Upper lobe of right lung (tissue), 1 donor: ENCODE data around the gene THY1. TPM values are rescaled to one million over a fixed set of nuclear protein-coding genes. Genes with fewer than 3 reads are reported as not detected.

ENCODE experiments used
- ATAC-seq: fragments of 200-7000 bp; cut with Tn5 transposase; one replicate; pipeline ENCODE4 v1.9.1; 2020; ENCODE audit warnings: mild to moderate bottlenecking, moderate library complexity
- DNase-seq: peaks from one replicate; pipeline ENCODE4 v3.0.0-alpha.2; 2020
- H3K27ac ChIP-seq: fragments of 200-600 bp; one replicate; pipeline ENCODE4 v1.8.0; 2022
- H3K27me3 ChIP-seq: fragments of 200-600 bp; one replicate; pipeline ENCODE4 v1.8.0; 2022; ENCODE audit warnings: mild to moderate bottlenecking
- H3K36me3 ChIP-seq: fragments of 200-600 bp; one replicate; pipeline ENCODE4 v1.8.0; 2022
- H3K4me1 ChIP-seq: fragments of 200-600 bp; one replicate; pipeline ENCODE4 v1.8.0; 2022
- H3K4me3 ChIP-seq: fragments of 200-600 bp; one replicate; pipeline ENCODE4 v1.8.0; 2022; ENCODE audit warnings: mild to moderate bottlenecking
- H3K9me3 ChIP-seq: fragments of 200-600 bp; one replicate; pipeline ENCODE4 v1.8.0; 2022
- CTCF ChIP-seq: fragments of 200-600 bp; IDR thresholded peaks from one replicate; pipeline ENCODE4 v1.8.0; 2022; ENCODE audit warnings: antibody characterized with exemption
- intact Hi-C: fragments of 100-400 bp; cut with DNase I; formaldehyde crosslinking; loops from one replicate; pipeline ENCODE4 v1.11.0; 2022
- total RNA-seq: library from RNA; stranded (reverse); fragmentation: NEBNext Ultra II Directional; extraction: Animal tissue kit (Norgen Biotek cat#: 25700); gene quantifications from one replicate; pipeline ENCODE4 v1.2.1, GENCODE V29; 2021
- donor health status: DM: no; HTN: yes; CAD: no; lungs with severe emphysema.

THY1 gene
- total RNA-seq, 1 donor from 2014 or later, result 7.8 TPM

GRCh38 chr11:119373921-119374631, 48.9 kb downstream of the THY1 start:
- Histone ChIP-seq H3K27me3 (no peaks in the 10 kb centered on the region), H3K27ac (no peak overlapping the region), H3K36me3 (no peaks in the 10 kb centered on the region), H3K4me3 (no peak overlapping the region), H3K9me3 (no peaks in the 10 kb centered on the region), H3K4me1 (peaks cover 31% of the 10 kb centered on the region)
- intact Hi-C loops, result no loop called here
- DNase-seq (peak; percentile 82), ATAC-seq (peak; percentile 83)
- peak; percentile 88 for TF ChIP-seq CTCF

GRCh38 chr11:119373059-119373920, 49.7 kb downstream of the THY1 start:
- intact Hi-C loops, result no loop called here
- DNase-seq, result peak; percentile 27
- Histone ChIP-seq H3K4me3 (no peak overlapping the region), H3K27ac (no peak overlapping the region), H3K4me1 (peaks cover 38% of the 10 kb centered on the region), H3K9me3 (no peaks in the 10 kb centered on the region), H3K36me3 (no peaks in the 10 kb centered on the region), H3K27me3 (no peaks in the 10 kb centered on the region)
- no peak for TF ChIP-seq CTCF
- no peak for ATAC-seq

GRCh38 chr11:119372260-119373058, 50.5 kb downstream of the THY1 start:
- ATAC-seq (no peak), DNase-seq (peak; percentile 63)
- Histone ChIP-seq H3K4me3 (no peak overlapping the region), H3K4me1 (peaks cover 43% of the 10 kb centered on the region), H3K9me3 (no peaks in the 10 kb centered on the region), H3K27ac (no peak overlapping the region), H3K36me3 (no peaks in the 10 kb centered on the region), H3K27me3 (no peaks in the 10 kb centered on the region)
- intact Hi-C loops, result no loop called here
- no peak for TF ChIP-seq CTCF

GRCh38 chr11:119371778-119372182, 51.2 kb downstream of the THY1 start:
- H3K36me3 ChIP-seq, result no peaks in the 10 kb centered on the region
- no peak for ATAC-seq
- intact Hi-C loops, result no loop called here
- H3K27me3 ChIP-seq, result no peaks in the 10 kb centered on the region
- no peak overlapping the region for H3K4me3 ChIP-seq
- H3K4me1 ChIP-seq, result peaks cover 43% of the 10 kb centered on the region
- no peak overlapping the region for H3K27ac ChIP-seq
- no peaks in the 10 kb centered on the region for H3K9me3 ChIP-seq
- TF ChIP-seq CTCF, result no peak
- DNase-seq, result peak; percentile 48

- Histone ChIP-seq H3K36me3 (no peaks in the 10 kb centered on the region), H3K27me3 (no peaks in the 10 kb centered on the region), H3K4me3 (no peak overlapping the region), H3K27ac (no peak overlapping the region), H3K4me1 (peaks cover 36% of the 10 kb centered on the region), H3K9me3 (no peaks in the 10 kb centered on the region)
- no peak for ATAC-seq
- TF ChIP-seq CTCF, result no peak
- peak; percentile 21 for DNase-seq
- intact Hi-C loops, result no loop called here
Measured at GRCh38 chr11:119371067-119371601, 51.8 kb downstream of the THY1 start.
